ENCODE measurements around the gene TESK2. TPM values are rescaled to one million over a fixed set of nuclear protein-coding genes. Genes with fewer than 3 reads are reported as not detected.

The TESK2 gene
- total RNA-seq, 3 donors from 2014 or later (not counting 1 experiment from before 2014, with no cell fraction given): 5.1 to 7.4 (median 6.0) TPM

GRCh38 chr1:45501505-45501859, 10.5 kb upstream of the TESK2 start:
- no peaks in the 10 kb centered on the region for H3K27me3 ChIP-seq (ENCODE audit: control insufficient read depth, insufficient read depth, low read length)
- Mint-ChIP-seq H3K4me3 (no peak overlapping the region), H3K9me3 (no peaks in the 10 kb centered on the region), H3K27ac (no peak overlapping the region), H3K27me3 (ENCODE audit: low read depth in 2 of 2) (no peaks in the 10 kb centered on the region), H3K4me1 (peaks cover 26 to 28% of the 10 kb centered on the region in 2 donors), H3K36me3 (no peaks in the 10 kb centered on the region)
- no peak for TF ChIP-seq CTCF (IDR thresholded peaks at IDR 0.05)
- intact Hi-C loops (cut with micrococcal nuclease): loop anchor here (2.0 kb wide), 1 partner anchor 49 kb away; the partner anchor contains the start of gene AKR1A1
- H3K27ac ChIP-seq (ENCODE audit: low read length): no peak overlapping the region
- no peak overlapping the region for H3K4me3 ChIP-seq (ENCODE audit: low read length)
- no peaks in the 10 kb centered on the region for H3K36me3 ChIP-seq (ENCODE audit: control insufficient read depth, insufficient read depth, low read length)
- DNase-seq (no peak), ATAC-seq (no peak)
- H3K9me3 ChIP-seq (ENCODE audit: control insufficient read depth, insufficient read depth, low read length): no peaks in the 10 kb centered on the region
- peaks cover 17% of the 10 kb centered on the region for H3K4me1 ChIP-seq (ENCODE audit: control insufficient read depth, insufficient read depth, low read length)
- WGBS (ENCODE audit: insufficient coverage): 94% methylated on average over 2 of the region's 2 CpGs

- H3K9me3 Mint-ChIP-seq: no peaks in the 10 kb centered on the region
- WGBS (ENCODE audit: insufficient coverage): 5% methylated on average over 7 of the region's 7 CpGs
- H3K9me3 ChIP-seq (ENCODE audit: control insufficient read depth, insufficient read depth, low read length): no peaks in the 10 kb centered on the region
- H3K27ac Mint-ChIP-seq: peak overlapping the region; percentile 83 to 90
- peak overlapping the region; percentile 46 for H3K27ac ChIP-seq (ENCODE audit: low read length)
- H3K4me1 ChIP-seq (ENCODE audit: control insufficient read depth, insufficient read depth, low read length): peaks cover 17% of the 10 kb centered on the region
- no peak for TF ChIP-seq CTCF (IDR thresholded peaks at IDR 0.05)
- H3K4me3 ChIP-seq (ENCODE audit: low read length): peak overlapping the region; percentile 58
- no peaks in the 10 kb centered on the region for H3K36me3 ChIP-seq (ENCODE audit: control insufficient read depth, insufficient read depth, low read length)
- peak overlapping the region; percentile 94 for H3K4me3 Mint-ChIP-seq
- no peak for DNase-seq
- peaks cover 26 to 28% of the 10 kb centered on the region in 2 donors for H3K4me1 Mint-ChIP-seq
- ATAC-seq: no peak
- no peaks in the 10 kb centered on the region for H3K27me3 Mint-ChIP-seq (ENCODE audit: low read depth in 2 of 2)
- H3K27me3 ChIP-seq (ENCODE audit: control insufficient read depth, insufficient read depth, low read length): no peaks in the 10 kb centered on the region
- intact Hi-C loops (cut with micrococcal nuclease): no loop called here
- no peaks in the 10 kb centered on the region for H3K36me3 Mint-ChIP-seq
Observed at GRCh38 chr1:45499415-45499769, 8.4 kb upstream of the TESK2 start.

GRCh38 chr1:45498279-45498678, 7.3 kb upstream of the TESK2 start:
- H3K27ac ChIP-seq (ENCODE audit: low read length): no peak overlapping the region

More at GRCh38 chr1:45498279-45498678, 7.3 kb upstream of the TESK2 start:
- Mint-ChIP-seq H3K9me3 (no peaks in the 10 kb centered on the region), H3K4me3 (peak overlapping the region; percentile 94), H3K27me3 (ENCODE audit: low read depth in 2 of 2) (no peaks in the 10 kb centered on the region), H3K4me1 (peaks cover 26 to 28% of the 10 kb centered on the region in 2 donors), H3K27ac (peak overlapping the region in 1 of 2 donors; percentile 90), H3K36me3 (no peaks in the 10 kb centered on the region)
- no peak for DNase-seq
- Histone ChIP-seq H3K4me3 (ENCODE audit: low read length) (no peak overlapping the region), H3K36me3 (ENCODE audit: control insufficient read depth, insufficient read depth, low read length) (no peaks in the 10 kb centered on the region), H3K4me1 (ENCODE audit: control insufficient read depth, insufficient read depth, low read length) (peaks cover 17% of the 10 kb centered on the region), H3K27me3 (ENCODE audit: control insufficient read depth, insufficient read depth, low read length) (no peaks in the 10 kb centered on the region), H3K9me3 (ENCODE audit: control insufficient read depth, insufficient read depth, low read length) (no peaks in the 10 kb centered on the region)
- TF ChIP-seq CTCF (IDR thresholded peaks at IDR 0.05): no peak
- no peak for ATAC-seq
- intact Hi-C loops (cut with micrococcal nuclease): no loop called here
